LHCN-M2 (cell line): Measurements from ENCODE around the gene VHLL. TPM values are rescaled to one million over a fixed set of nuclear protein-coding genes. Genes with fewer than 3 reads are reported as not detected.
"Not testable (repeated sequence)": the region's sequence is repeated elsewhere in the genome, so short reads cannot be mapped to it uniquely, and the experiment has no call there.

Source experiments
- DNase-seq: peaks from one replicate; pipeline ENCODE4 v3.0.0-alpha.2; 2012; ENCODE audit warnings: low read depth
- polyA plus RNA-seq: library from polyadenylated mRNA; unstranded; fragments of >200 nt; gene quantifications from one replicate; pipeline ENCODE4 v1.2.1, GENCODE V29; 2012; ENCODE audit warnings: missing spikeins
- total RNA-seq: library from RNA; depleted of rRNA; stranded (reverse); fragments of >200 nt; gene quantifications from 2 replicates; pipeline ENCODE4 v1.2.3, GENCODE V29; 2014; rRNA removed

The VHLL gene
- not detected in 2 replicates for total RNA-seq
- polyA plus RNA-seq: not detected

- no peak for DNase-seq
Observed at GRCh38 chr1:156298852-156299357, at the start of gene VHLL. TSS of gene VHLL (minus strand) at chr1:156299307. CDS start at chr1:156299189, 118 bp downstream.

- peak; percentile 14 for DNase-seq
Observed at GRCh38 chr1:156347331-156347730, 48.2 kb upstream of the VHLL start.

- no peak for DNase-seq
Observed at GRCh38 chr1:156346636-156347035, 47.5 kb upstream of the VHLL start.

- DNase-seq: not testable (repeated sequence)
Observed at GRCh38 chr1:156346035-156346434, 46.9 kb upstream of the VHLL start.

- no peak for DNase-seq
Observed at GRCh38 chr1:156344409-156344808, 45.3 kb upstream of the VHLL start.

GRCh38 chr1:156342166-156342955 is 43.3 kb upstream of the VHLL start:
- peak; percentile 33 for DNase-seq

GRCh38 chr1:156338180-156338976 is 39.3 kb upstream of the VHLL start, which contains the start of the genes CCT3 and TSACC:
TSS of gene CCT3 (minus strand) at chr1:156338292. CDS start at chr1:156338184, 108 bp downstream.
TSS of gene TSACC (plus strand) at chr1:156338526. CDS start at chr1:156339758, 1,232 bp downstream.
- peak; percentile 100 for DNase-seq

- no peak for DNase-seq
Observed at GRCh38 chr1:156337888-156338179, 38.7 kb upstream of the VHLL start.

GRCh38 chr1:156337052-156337887 is 38.2 kb upstream of the VHLL start:
- DNase-seq: no peak

GRCh38 chr1:156336242-156336641 is 37.1 kb upstream of the VHLL start:
- no peak for DNase-seq

- not testable (repeated sequence) for DNase-seq
Observed at GRCh38 chr1:156323179-156323578, 24.1 kb upstream of the VHLL start.

GRCh38 chr1:156320560-156320959 is 21.5 kb upstream of the VHLL start:
- DNase-seq: no peak

GRCh38 chr1:156319664-156320063 is 20.6 kb upstream of the VHLL start:
- DNase-seq: peak; percentile 42

GRCh38 chr1:156316909-156317308 is 17.8 kb upstream of the VHLL start:
- no peak for DNase-seq

- DNase-seq: peak; percentile 74
Observed at GRCh38 chr1:156310962-156311361, 11.9 kb upstream of the VHLL start.

- peak; percentile 59 for DNase-seq
Observed at GRCh38 chr1:156308078-156308477, 9.0 kb upstream of the VHLL start.

GRCh38 chr1:156305215-156305614 is 6.1 kb upstream of the VHLL start:
- no peak for DNase-seq

- no peak for DNase-seq
Observed at GRCh38 chr1:156303241-156303640, 4.1 kb upstream of the VHLL start.

GRCh38 chr1:156295391-156295947 is 3.6 kb downstream of the VHLL start, which contains the start of gene GLMP:
TSS of gene GLMP (minus strand) at chr1:156295679. CDS start at chr1:156295645, 34 bp downstream.
- peak; percentile 29 for DNase-seq

- DNase-seq: no peak
Observed at GRCh38 chr1:156293895-156294294, 5.2 kb downstream of the VHLL start.

- no peak for DNase-seq
Observed at GRCh38 chr1:156293098-156293434, 6.0 kb downstream of the VHLL start.
